Heart left ventricle (tissue), 13 donors: Measurements from ENCODE around the gene RPS10.

Source experiments
- CTCF ChIP-seq, 12 donors: fragments of 200-600 bp; sonication (generic) in 4 of 12; IDR thresholded peaks; one replicate each; pipeline versions ENCODE4 v1.5.0 to v1.8.0; 2018 to 2022; ENCODE audit warnings: antibody characterized with exemption in 12 of 12, mild to moderate bottlenecking in 5 of 12
- POLR2A ChIP-seq, 2 donors: fragments of 450-650 bp; IDR thresholded peaks; one replicate each; pipeline ENCODE4 v1.6.1; 2017; ENCODE audit warnings: antibody characterized with exemption in 2 of 2, mild to moderate bottlenecking in 2 of 2, moderate library complexity in 2 of 2
- donor health status: ischemic (EF 13 %, LVEDD 7.1; RV severe dilation, severe dysfunction).
- donor health status: DM: no; HTN: yes; CAD: no.
- donor health status: DM: no; HTN: no; CAD: no.
- donor health status: ischemic (EF 25% LVEDD 6.9; RV normal size, moderate dysfunction).
- donor health status: ischemic (EF 25% LVEDD 5.7; RV mildly dilated, moderate dysfunction).
- donor health status: ischemic (EF 35%, LVEDD 5.7; RV mildly dilated, moderate dysfunction).
- donor health status: nonischemic (EF 11% LVEDD 7.7; RV severe dilation, severe dysfunction).
- donor health status: DM: yes; HTN: yes; CAD: no.
- donor health status: PGD.
- donor health status: ischemic (EF 29% LVEDD 5.4; RV normal size, mild dysfunction).
- donor health status: nonischemic (EF 23%, LVEDD 6.1; RV moderate dilation, normal function).

GRCh38 chr6:34475238-34475682 lies 49.4 kb upstream of the RPS10 start:
- TF ChIP-seq POLR2A (IDR thresholded peaks at IDR 0.05) (no peak), CTCF (IDR thresholded peaks at IDR 0.05) (no peak)
